ENCODE results near the gene KRT6B. TPM values are rescaled to one million over a fixed set of nuclear protein-coding genes. Genes with fewer than 3 reads are reported as not detected.

KRT6B gene
- total RNA-seq (2022; extraction: Qiagen RNA extraction) = 0.05 to 0.07 TPM in 2 of 5 replicates, not detected in the others

GRCh38 chr12:52452101-52452500, at the start of gene KRT6B:
Gene KRT6B, minus strand, starts transcription at chr12:52452146. Its CDS starts 68 bp downstream, at chr12:52452078.

GRCh38 chr12:52493172-52493571, 41.2 kb upstream of the KRT6B start, which contains the start of gene KRT6A:
Gene KRT6A, minus strand, starts transcription at chr12:52493257. Its CDS starts 69 bp downstream, at chr12:52493188.

GRCh38 chr12:52473768-52474167, 21.8 kb upstream of the KRT6B start, which contains the start of gene KRT6C:
Gene KRT6C, minus strand, starts transcription at chr12:52473805. Its CDS starts 68 bp downstream, at chr12:52473737.

GRCh38 chr12:52434081-52434733, 17.7 kb downstream of the KRT6B start, which contains the start of gene KRT75:
Gene KRT75, minus strand, starts transcription at chr12:52434371. Its CDS starts 67 bp downstream, at chr12:52434304.

GRCh38 chr12:52405922-52406385, 46.0 kb downstream of the KRT6B start, which contains the start of gene KRT82:
Gene KRT82, minus strand, starts transcription at chr12:52406335. Its CDS starts 58 bp downstream, at chr12:52406277.

Other genes starting within 250 kb of the KRT6B start
- 5,269 to 6,220 TPM (median 5,903 TPM) in 5 replicates for gene KRT7, start 218.9 kb downstream of the KRT6B start, total RNA-seq (2022; extraction: Qiagen RNA extraction)
- gene KRT86, start 177.5 kb downstream of the KRT6B start, total RNA-seq (2022; extraction: Qiagen RNA extraction) = 30.0 to 47.3 TPM (median 45.3 TPM) in 5 replicates
- 3,224 to 4,157 TPM (median 4,024 TPM) in 5 replicates for gene KRT81, start 160.6 kb downstream of the KRT6B start, total RNA-seq (2022; extraction: Qiagen RNA extraction)
- gene KRT83, start 130.7 kb downstream of the KRT6B start, total RNA-seq (2022; extraction: Qiagen RNA extraction) = 3.3 to 6.3 TPM (median 5.5 TPM) in 5 replicates
- gene KRT85, start 84.7 kb downstream of the KRT6B start, total RNA-seq (2022; extraction: Qiagen RNA extraction) = 0.05 to 0.10 TPM in 2 of 5 replicates, not detected in the others
- not detected in 5 replicates for gene KRT84, start 66.5 kb downstream of the KRT6B start, total RNA-seq (2022; extraction: Qiagen RNA extraction)
- gene KRT82, start 45.8 kb downstream of the KRT6B start, total RNA-seq (2022; extraction: Qiagen RNA extraction) = not detected in 5 replicates
- 0.09 to 0.17 TPM (median 0.11 TPM) in 4 of 5 replicates, not detected in the other for gene KRT75, start 17.8 kb downstream of the KRT6B start, total RNA-seq (2022; extraction: Qiagen RNA extraction)
- gene KRT6C, start 21.7 kb upstream of the KRT6B start, total RNA-seq (2022; extraction: Qiagen RNA extraction) = not detected in 5 replicates
- 10.0 to 14.8 TPM (median 12.1 TPM) in 5 replicates for gene KRT6A, start 41.1 kb upstream of the KRT6B start, total RNA-seq (2022; extraction: Qiagen RNA extraction)
- gene KRT5, start 68.2 kb upstream of the KRT6B start, total RNA-seq (2022; extraction: Qiagen RNA extraction) = 0.52 to 0.72 TPM (median 0.62 TPM) in 5 replicates
- 0.02 to 0.09 TPM (median 0.05 TPM) in 3 of 5 replicates, not detected in the others for gene KRT71, start 101.0 kb upstream of the KRT6B start, total RNA-seq (2022; extraction: Qiagen RNA extraction)
- 0.02 to 0.03 TPM in 2 of 5 replicates, not detected in the others for gene KRT74, start 121.7 kb upstream of the KRT6B start, total RNA-seq (2022; extraction: Qiagen RNA extraction)
- 0.05 TPM in 1 of 5 replicates, not detected in the others for gene KRT72, start 149.3 kb upstream of the KRT6B start, total RNA-seq (2022; extraction: Qiagen RNA extraction)
- not detected in 5 replicates for gene KRT73, start 166.4 kb upstream of the KRT6B start, total RNA-seq (2022; extraction: Qiagen RNA extraction)
- 0.03 TPM in 1 of 5 replicates, not detected in the others for gene KRT2, start 200.1 kb upstream of the KRT6B start, total RNA-seq (2022; extraction: Qiagen RNA extraction)
- gene KRT1, start 228.3 kb upstream of the KRT6B start, total RNA-seq (2022; extraction: Qiagen RNA extraction) = not detected in 5 replicates